Kidney (tissue), 14 donors: ENCODE results near the gene ICE2. TPM values are rescaled to one million over a fixed set of nuclear protein-coding genes. Genes with fewer than 3 reads are reported as not detected.

Experiments used
- DNase-seq, 5 donors: peaks; one replicate each; pipeline ENCODE4 v3.0.0-alpha.2; 2013 to 2020
- FAIRE-seq: peaks from 2 replicates; lab custom pipeline; 2012; peaks lifted over from hg19 to GRCh38; lab: Jason Lieb, UNC
- H3K27ac ChIP-seq, 2 donors: one replicate each; pipeline ENCODE4 v1.7.0; 2013; ENCODE audit warnings: low read depth in 2 of 2, low read length in 2 of 2, inconsistent platforms in 1 of 2
- H3K27me3 ChIP-seq: one replicate; pipeline ENCODE4 v1.7.1; 2013; ENCODE audit warnings: low read length, inconsistent platforms; ENCODE audit not compliant: control insufficient read depth, insufficient read depth
- H3K36me3 ChIP-seq, 3 donors: one replicate each; pipeline versions ENCODE4 v1.7.0 to v1.7.1; 2013; ENCODE audit warnings: low read length in 3 of 3, control low read depth in 1 of 3, inconsistent platforms in 1 of 3; ENCODE audit not compliant: insufficient read depth in 3 of 3, control insufficient read depth in 2 of 3
- H3K4me1 ChIP-seq, 3 donors: one replicate each; pipeline versions ENCODE4 v1.7.0 to v1.7.1; 2013; ENCODE audit warnings: low read length in 3 of 3, inconsistent platforms in 1 of 3, low read depth in 1 of 3; ENCODE audit not compliant: control insufficient read depth in 2 of 3, insufficient read depth in 2 of 3
- H3K4me3 ChIP-seq, 3 donors: one replicate each; pipeline versions ENCODE4 v1.7.0 to v1.8.1; 2013; ENCODE audit warnings: low read length in 3 of 3, control low read depth in 1 of 3, inconsistent platforms in 1 of 3
- H3K9ac ChIP-seq, 3 donors: one replicate each; pipeline versions ENCODE4 v1.7.0 to v1.7.1; 2013; ENCODE audit warnings: low read length in 3 of 3, control low read depth in 1 of 3, inconsistent platforms in 1 of 3
- H3K9me3 ChIP-seq, 3 donors: one replicate each; pipeline versions ENCODE4 v1.7.0 to v1.7.1; 2013; ENCODE audit warnings: low read length in 3 of 3, control low read depth in 1 of 3, inconsistent platforms in 1 of 3; ENCODE audit not compliant: control insufficient read depth in 2 of 3, insufficient read depth in 1 of 3
- intact Hi-C: fragments of 100-400 bp; cut with DNase I; formaldehyde crosslinking; loops from one replicate; pipeline ENCODE4 v1.11.1; 2022
- polyA plus RNA-seq: library from polyadenylated mRNA; stranded (reverse); fragments of 350-450 nt; fragmentation: Illumina TruSeq; extraction: RNeasy Lipid Tissue Mini Kit (QIAGEN cat#74804); gene quantifications from one replicate; pipeline ENCODE4 v1.2.3, GENCODE V29; 2014; ENCODE audit warnings: low read depth, low replicate concordance; ENCODE audit not compliant: insufficient read depth
- total RNA-seq: library from RNA; stranded (reverse); fragmentation: NEBNext Ultra II Directional; extraction: Animal tissue kit (Norgen Biotek cat#: 25700); gene quantifications from one replicate; pipeline ENCODE4 v1.2.1, GENCODE V29; 2021
- TF ChIP-seq, protein P1 (sequence below): IDR thresholded peaks from 3 replicates; pipeline ENCODE4 v1.5.1; 2012; ENCODE audit warnings: mild to moderate bottlenecking, moderate library complexity, borderline replicate concordance; ENCODE audit not compliant: insufficient read depth; ENCODE audit errors: extremely low read depth
- donor health status: control.
- donor health status: control.
- donor health status: control.
- donor health status: control.
- donor health status: control.
- donor health status: DM: yes; HTN: yes; CAD: no.
- donor health status: Normal renal cell carcinoma (clear cell type).

ICE2 gene
- total and polyA plus RNA-seq, 2 donors from 2014 or later, result 16.4 to 61.4 TPM

DNA sequence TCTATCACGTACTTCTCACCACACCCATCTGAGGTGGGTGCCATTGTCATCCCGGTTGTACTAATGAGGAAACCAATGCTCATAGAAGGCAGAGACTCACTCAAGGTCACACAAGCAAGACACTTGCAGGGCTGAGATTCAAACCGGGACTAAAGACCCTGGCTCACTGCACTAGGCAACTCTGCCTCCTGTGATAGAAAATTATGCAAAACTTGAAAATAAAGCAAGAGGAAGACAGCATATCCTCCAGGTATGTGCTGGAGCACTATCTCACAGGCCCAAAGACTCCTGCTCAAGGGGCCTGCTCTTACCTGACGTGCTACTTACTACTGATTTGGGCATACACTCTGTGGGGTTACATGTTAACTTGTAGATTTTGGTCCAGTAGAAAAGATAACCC lies 106.7 kb downstream of the ICE2 start:
- FAIRE-seq (no peak), DNase-seq (no peak)
- Histone ChIP-seq H3K9me3 (no peaks in the 10 kb centered on the region), H3K36me3 (peaks cover 2 to 7% (median 3%) of the 10 kb centered on the region in 3 donors), H3K4me1 (peaks cover 0 to 13% (median 5%) of the 10 kb centered on the region in 3 donors), H3K27ac (no peak overlapping the region), H3K4me3 (no peak overlapping the region), H3K9ac (no peak overlapping the region), H3K27me3 (no peaks in the 10 kb centered on the region)
- TF ChIP-seq, protein P1, sequence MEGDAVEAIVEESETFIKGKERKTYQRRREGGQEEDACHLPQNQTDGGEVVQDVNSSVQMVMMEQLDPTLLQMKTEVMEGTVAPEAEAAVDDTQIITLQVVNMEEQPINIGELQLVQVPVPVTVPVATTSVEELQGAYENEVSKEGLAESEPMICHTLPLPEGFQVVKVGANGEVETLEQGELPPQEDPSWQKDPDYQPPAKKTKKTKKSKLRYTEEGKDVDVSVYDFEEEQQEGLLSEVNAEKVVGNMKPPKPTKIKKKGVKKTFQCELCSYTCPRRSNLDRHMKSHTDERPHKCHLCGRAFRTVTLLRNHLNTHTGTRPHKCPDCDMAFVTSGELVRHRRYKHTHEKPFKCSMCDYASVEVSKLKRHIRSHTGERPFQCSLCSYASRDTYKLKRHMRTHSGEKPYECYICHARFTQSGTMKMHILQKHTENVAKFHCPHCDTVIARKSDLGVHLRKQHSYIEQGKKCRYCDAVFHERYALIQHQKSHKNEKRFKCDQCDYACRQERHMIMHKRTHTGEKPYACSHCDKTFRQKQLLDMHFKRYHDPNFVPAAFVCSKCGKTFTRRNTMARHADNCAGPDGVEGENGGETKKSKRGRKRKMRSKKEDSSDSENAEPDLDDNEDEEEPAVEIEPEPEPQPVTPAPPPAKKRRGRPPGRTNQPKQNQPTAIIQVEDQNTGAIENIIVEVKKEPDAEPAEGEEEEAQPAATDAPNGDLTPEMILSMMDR, result no peak
- intact Hi-C loops, result no loop called here

DNA sequence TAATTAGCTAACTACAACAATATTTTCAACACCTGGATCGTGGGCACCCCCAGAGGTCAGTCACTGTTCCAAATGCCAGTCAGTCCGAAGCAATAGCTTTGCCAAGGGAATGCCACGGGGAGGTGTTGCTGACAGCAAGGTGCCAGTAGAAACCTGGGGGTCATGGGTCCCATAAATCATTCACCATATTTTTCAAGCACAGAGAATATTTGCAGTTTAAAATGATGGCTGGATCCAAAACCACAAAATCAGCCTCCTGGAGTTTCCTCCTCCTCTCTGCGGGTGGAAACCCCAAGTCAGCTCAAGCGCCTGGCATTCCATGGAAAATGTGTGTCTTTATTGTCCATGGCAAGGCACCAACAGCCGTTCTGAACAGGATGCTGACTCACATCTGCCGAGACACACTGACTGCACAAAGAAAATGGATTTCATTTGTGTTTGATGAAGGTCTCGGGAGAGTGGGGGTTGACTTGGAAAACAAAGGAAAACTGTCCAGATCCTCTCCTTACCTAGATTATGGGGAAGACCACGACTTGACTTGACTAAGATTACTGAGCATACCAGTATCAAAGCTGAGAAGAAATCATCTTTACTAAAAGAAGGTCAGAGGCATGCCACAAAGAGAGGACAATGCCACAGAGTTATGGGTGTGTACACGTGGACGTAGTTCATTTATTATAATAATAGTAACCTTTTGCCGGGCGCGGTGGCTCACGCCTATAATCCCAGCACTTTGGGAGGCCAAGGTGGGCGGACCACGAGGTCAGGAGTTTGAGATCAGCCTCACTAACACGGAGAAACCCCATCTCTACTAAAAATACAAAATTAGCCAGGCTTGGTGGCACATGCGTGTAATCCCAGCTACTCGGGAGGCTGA lies 107.5 kb downstream of the ICE2 start:
- FAIRE-seq, result no peak
- Histone ChIP-seq H3K9ac (no peak overlapping the region), H3K27me3 (no peaks in the 10 kb centered on the region), H3K27ac (peak overlapping the region; percentile 45 to 74), H3K4me3 (no peak overlapping the region), H3K4me1 (peaks cover 0 to 13% (median 5%) of the 10 kb centered on the region in 3 donors), H3K36me3 (peaks cover 0 to 5% (median 0%) of the 10 kb centered on the region in 3 donors), H3K9me3 (no peaks in the 10 kb centered on the region)
- TF ChIP-seq, protein P1, result no peak
- intact Hi-C loops, result no loop called here
- DNase-seq, result peak in 3 of 5 donors; percentile 18 to 88 (median 72)

DNA sequence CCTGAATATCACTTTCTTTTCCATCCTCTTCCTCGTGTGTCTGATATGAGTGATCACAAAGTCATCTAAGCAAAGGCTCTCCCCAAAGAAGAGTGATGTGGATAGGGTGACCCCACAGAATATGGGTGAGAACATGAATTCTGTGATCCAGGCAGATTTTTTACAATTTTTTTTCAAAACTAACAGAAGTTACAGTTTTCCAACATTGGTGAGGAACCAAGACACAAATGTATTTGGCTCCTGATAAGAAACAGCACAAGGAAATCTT lies 108.1 kb downstream of the ICE2 start:
- TF ChIP-seq, protein P1, result no peak
- no peaks in the 10 kb centered on the region for H3K27me3 ChIP-seq
- peaks cover 0 to 4% (median 0%) of the 10 kb centered on the region in 3 donors for H3K36me3 ChIP-seq
- no peak for DNase-seq
- no peaks in the 10 kb centered on the region for H3K9me3 ChIP-seq
- H3K9ac ChIP-seq, result no peak overlapping the region
- no peak for FAIRE-seq
- H3K27ac ChIP-seq, result peak overlapping the region in 1 of 2 donors; percentile 45
- H3K4me3 ChIP-seq, result no peak overlapping the region
- intact Hi-C loops, result no loop called here
- H3K4me1 ChIP-seq, result peaks cover 0 to 13% (median 5%) of the 10 kb centered on the region in 3 donors
